Fibroblast of skin of right biceps (primary cell): Measurements from ENCODE around the gene ITGAX.

Experiments
- DNase-seq: peaks from one replicate; pipeline ENCODE4 v3.0.0-alpha.2; 2013

Gene ITGAX

DNA sequence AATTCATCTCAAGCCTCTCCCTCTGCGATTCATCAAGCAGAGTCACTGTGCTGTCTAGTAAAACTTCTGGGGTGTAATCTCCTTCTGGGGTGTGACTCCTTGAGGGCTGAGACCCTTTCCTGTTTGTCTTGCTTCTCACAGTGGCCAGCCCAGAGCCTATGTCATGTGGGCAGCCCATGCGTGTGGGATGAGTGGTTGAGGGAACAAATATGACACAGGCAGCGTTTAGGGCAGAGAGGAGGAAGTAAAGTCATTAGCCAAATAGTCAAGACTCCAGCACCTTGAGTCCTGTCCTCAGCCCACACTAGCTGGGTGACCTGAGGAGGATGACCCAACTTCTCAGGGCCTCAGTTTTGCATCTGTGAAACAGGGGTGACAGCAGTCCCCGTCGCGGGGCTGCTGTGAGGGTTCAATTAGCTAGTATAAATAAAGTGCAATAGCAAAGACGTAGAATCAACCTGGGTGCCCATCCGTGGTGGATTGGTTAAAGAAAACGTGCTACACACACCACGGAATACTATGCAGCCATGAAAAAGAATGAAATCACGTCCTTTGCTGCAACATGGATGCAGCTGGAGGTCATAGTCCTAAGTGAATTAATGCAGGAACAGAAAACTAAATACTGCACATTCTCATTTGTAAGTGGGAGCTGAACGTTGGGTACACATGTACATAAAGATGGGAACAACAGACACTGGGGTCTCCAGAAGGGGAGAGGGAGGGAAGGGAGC lies 4.5 kb upstream of the ITGAX start:
- DNase-seq: no peak

DNA sequence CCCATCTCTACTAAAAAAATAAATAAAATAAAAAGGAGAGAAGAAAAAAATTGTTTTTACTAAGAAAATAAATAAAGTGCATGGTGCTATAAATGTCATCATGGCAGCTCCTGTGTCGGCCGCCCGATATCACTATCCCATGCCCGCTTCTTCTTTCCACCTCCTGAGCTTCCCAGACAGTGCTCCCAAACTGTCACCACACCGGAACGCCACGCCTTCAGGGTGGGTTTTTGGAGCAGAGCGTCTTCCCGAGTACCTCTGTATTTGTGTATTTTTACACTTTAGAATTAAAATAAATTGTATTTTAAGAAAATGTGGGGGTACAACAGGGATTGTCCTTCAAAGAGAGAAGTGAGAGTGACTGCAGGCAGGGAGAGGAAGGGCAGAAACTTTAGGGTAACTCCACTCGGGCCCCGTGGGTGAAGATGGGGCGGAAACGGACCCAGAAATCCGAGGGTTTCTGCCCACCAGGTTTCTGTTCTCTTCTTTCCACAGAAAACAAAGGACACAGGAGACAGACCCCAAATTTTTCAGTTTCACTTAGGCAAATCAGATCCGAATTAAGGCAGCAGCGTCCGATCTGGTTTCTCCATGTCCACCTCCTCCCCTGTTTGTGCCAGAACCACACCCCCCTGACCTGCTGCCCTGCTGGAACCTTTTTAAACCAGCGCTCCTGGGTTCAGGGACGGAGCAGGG lies 3.6 kb upstream of the ITGAX start:
- no peak for DNase-seq

GRCh38 chr16:31351942-31352325 lies 3.0 kb upstream of the ITGAX start:
- DNase-seq: no peak

GRCh38 chr16:31352376-31353115 lies 2.4 kb upstream of the ITGAX start:
- DNase-seq: no peak

- DNase-seq: no peak
These were observed 590 bp downstream of the ITGAX start for GRCh38 chr16:31355431-31356100.

GRCh38 chr16:31356566-31357323 lies 1.8 kb downstream of the ITGAX start:
- no peak for DNase-seq

DNA sequence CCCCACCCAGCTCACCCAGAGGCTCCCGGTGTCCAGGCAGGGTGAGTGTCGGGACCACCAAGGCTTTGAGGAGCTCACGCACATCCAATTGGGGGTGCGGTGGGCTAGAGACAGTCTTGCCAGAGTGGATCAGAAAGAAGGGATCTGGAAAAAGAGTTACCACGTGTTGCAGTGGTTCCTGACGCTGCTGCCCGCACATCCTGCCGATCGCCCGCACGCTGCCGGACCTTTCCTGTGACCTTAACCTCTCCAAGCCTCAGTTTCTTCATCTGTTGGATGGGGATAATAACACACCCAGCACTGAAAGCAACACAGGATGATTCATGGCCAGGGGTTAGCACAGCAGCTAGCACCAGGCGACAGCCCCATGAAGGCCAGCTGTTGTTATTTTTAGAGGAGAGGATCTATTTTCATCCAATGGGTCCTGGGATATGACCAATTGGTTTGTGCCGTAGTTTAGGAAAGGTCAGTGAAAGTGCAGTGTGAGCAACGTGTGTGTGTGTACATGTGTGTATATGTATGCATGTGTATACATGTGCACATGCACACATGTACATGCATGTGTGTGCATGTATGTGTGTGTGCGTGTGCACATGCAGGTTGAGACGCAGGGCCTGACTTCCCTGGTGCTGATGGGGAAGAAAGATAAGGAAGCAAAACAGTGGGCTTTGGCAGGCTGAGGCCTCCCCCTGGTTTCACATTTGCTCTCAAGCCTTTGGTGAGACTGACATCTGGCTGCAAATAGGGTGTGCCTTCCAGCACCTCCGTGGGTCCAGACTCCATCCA lies 2.5 kb downstream of the ITGAX start:
- DNase-seq: no peak

DNA sequence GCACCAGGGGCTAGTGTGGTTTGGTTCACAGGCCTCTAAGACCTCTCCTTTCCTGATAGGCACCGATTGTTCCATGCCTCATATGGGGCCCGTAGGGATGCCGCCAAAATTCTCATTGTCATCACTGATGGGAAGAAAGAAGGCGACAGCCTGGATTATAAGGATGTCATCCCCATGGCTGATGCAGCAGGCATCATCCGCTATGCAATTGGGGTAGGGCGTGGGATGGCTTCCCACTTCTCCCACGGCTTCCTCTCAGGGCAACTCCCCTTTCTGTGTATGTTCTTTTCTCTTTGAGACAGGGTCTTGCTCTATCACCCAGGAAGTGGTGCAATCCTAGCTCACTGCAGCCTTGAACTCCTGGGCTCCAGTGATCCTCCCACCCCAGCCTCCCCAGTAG lies 5.3 kb downstream of the ITGAX start:
- DNase-seq: no peak

DNA sequence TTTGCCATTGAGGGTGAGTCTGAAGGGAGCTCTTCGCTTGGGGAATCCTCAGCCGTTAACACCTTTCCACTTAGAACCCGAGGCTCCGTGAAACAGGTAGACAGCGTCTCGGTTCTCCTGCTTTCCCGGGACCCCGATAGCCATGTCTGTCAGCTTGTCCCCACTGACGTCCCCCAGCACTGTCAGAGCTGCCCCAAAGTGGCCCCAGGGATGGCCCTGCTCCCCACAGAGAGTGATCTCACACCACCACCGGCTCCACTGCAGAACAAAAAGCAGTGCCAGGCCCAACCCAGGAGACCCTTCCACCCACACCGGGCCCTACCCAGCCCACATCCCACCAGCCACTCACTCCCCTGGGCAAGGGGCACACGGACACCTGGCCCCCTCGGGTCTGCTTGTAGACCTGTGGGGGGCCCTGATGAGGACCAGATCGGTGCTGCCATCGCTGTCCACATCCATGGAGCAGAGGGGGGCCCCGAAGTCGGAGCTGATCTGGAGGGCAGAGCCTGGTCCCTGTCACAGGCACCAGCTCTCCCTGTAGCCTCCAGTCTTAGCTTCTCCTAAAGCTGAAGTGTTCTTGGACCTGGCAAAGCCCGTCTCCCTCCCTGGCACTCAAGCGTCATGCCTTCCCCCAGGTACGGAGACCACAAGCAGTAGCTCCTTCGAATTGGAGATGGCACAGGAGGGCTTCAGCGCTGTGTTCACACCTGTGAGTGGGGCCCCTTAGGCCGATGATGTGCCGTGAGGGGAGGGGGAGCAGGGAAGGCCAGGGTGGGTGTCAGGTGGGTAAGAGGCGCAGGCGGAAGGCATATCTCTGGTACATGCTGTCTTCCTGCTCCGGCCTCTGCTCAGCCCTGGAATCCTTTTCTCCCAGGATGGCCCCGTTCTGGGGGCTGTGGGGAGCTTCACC lies 6.5 kb downstream of the ITGAX start:
- DNase-seq: no peak

DNA sequence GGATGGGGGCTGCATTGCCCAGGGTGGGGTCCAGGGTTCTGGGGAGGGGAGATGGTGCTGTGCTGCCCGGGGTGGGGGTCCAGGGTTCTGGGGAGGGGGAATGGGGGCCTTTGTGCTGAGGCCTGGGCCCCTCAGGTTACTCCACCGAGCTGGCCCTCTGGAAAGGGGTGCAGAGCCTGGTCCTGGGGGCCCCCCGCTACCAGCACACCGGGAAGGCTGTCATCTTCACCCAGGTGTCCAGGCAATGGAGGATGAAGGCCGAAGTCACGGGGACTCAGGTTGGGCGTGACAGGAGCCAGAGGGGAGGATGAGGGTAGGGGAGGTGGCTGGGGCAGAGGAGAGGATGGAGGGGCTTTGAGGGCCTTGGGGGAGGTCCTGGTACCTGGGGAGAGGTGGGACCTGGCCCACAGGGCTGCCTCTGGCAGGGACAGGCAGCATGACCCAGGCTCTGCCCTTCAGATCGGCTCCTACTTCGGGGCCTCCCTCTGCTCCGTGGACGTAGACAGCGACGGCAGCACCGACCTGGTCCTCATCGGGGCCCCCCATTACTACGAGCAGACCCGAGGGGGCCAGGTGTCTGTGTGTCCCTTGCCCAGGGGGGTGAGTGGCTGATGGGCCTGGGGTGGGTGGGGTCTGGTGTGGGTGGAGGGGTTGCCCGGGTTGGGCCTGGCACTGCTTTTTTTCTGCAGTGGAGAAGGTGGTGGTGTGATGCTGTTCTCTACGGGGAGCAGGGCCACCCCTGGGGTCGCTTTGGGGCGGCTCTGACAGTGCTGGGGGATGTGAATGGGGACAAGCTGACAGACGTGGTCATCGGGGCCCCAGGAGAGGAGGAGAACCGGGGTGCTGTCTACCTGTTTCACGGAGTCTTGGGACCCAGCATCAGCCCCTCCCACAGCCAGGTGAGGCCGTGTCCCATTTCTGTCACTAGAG lies 7.8 kb downstream of the ITGAX start:
- no peak for DNase-seq

GRCh38 chr16:31363721-31364120 lies 8.7 kb downstream of the ITGAX start:
- DNase-seq: no peak

- DNase-seq: no peak
These were observed 9.4 kb downstream of the ITGAX start for GRCh38 chr16:31364421-31364820.

GRCh38 chr16:31365131-31365865 lies 10.3 kb downstream of the ITGAX start:
- no peak for DNase-seq

DNA sequence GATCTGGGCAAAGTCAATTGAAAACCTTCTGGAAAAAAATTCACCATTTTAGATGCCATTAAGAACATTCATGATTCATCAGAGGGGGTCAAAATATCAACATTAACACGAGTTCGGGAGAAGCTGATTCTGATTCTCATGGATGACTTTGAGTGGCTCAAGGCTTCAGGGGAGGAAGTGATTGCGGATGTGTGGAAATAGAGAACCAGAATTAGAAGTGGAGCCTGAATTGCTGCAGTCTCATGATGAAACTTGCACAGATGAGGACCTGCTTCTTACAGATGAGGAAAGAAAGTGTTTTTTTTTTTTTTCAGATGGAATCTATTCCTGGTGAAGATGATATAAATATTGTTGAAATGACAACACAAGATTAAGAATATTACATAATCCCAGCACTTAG lies 12.9 kb downstream of the ITGAX start:
- DNase-seq: no peak

DNA sequence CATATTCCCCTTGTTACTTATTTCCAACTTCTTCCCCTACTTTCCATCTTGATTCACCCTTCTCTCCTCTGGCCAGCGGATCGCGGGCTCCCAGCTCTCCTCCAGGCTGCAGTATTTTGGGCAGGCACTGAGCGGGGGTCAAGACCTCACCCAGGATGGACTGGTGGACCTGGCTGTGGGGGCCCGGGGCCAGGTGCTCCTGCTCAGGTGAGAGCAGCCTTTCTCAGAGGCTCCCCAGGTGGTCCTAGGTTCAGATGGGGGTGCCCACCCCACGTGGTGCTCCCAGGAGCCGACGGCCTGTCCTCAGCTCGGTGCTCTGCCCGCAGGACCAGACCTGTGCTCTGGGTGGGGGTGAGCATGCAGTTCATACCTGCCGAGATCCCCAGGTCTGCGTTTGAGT lies 16.0 kb downstream of the ITGAX start:
- no peak for DNase-seq

- DNase-seq: no peak
These were observed 16.9 kb downstream of the ITGAX start for GRCh38 chr16:31371619-31372484.

- no peak for DNase-seq
These were observed 18.3 kb downstream of the ITGAX start for GRCh38 chr16:31373235-31373634.

DNA sequence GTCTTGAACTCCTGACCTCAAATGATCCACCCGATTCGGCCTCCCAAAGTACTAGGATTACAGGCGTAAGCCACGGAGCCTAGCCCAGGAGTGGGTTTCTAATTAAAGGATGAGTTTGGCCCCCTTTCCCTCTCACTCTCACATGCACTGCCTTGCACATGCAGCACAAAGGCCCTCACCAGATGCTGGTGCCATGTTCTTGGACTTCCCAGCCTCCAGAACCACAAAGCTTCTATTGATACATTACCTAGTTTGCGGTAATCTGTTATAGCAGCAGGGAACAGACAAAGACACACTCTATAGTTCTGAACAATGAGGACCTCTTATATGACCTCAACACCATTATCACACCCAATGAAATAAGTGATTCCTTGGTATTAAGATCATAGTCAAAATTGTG lies 20.3 kb downstream of the ITGAX start:
- DNase-seq: no peak
